Measurements from ENCODE around the gene CARD11.

The CARD11 gene

GRCh38 chr7:2966466-2967078, 77.1 kb downstream of the CARD11 start:
- DNase-seq = no peak
- Histone ChIP-seq H3K27ac (no peak overlapping the region), H3K4me3 (ENCODE audit: low read depth, low read length) (no peak overlapping the region), H3K36me3 (replicated peaks) (no peaks in the 10 kb centered on the region), H3K27me3 (replicated peaks) (no peaks in the 10 kb centered on the region)
- no peak for TF ChIP-seq CTCF (IDR thresholded peaks at IDR 0.05; ENCODE audit: low read depth, low read length, missing control alignments)
- in situ Hi-C loops (cut with HindIII; ENCODE audit: low pct_ligation_motif_present, low sequenced_read_pairs) = no loop called here

GRCh38 chr7:2965745-2966270, 77.9 kb downstream of the CARD11 start:
- Histone ChIP-seq H3K36me3 (replicated peaks) (no peaks in the 10 kb centered on the region), H3K27me3 (replicated peaks) (no peaks in the 10 kb centered on the region), H3K27ac (no peak overlapping the region), H3K4me3 (ENCODE audit: low read depth, low read length) (no peak overlapping the region)
- TF ChIP-seq CTCF (IDR thresholded peaks at IDR 0.05; ENCODE audit: low read depth, low read length, missing control alignments) = no peak
- no peak for DNase-seq
- in situ Hi-C loops (cut with HindIII; ENCODE audit: low pct_ligation_motif_present, low sequenced_read_pairs) = no loop called here

GRCh38 chr7:2965301-2965700, 78.4 kb downstream of the CARD11 start:
- no peak for DNase-seq
- H3K36me3 ChIP-seq (replicated peaks) = no peaks in the 10 kb centered on the region
- no peaks in the 10 kb centered on the region for H3K27me3 ChIP-seq (replicated peaks)
- H3K4me3 ChIP-seq (ENCODE audit: low read depth, low read length) = no peak overlapping the region
- TF ChIP-seq CTCF (IDR thresholded peaks at IDR 0.05; ENCODE audit: low read depth, low read length, missing control alignments) = no peak
- in situ Hi-C loops (cut with HindIII; ENCODE audit: low pct_ligation_motif_present, low sequenced_read_pairs) = no loop called here
- H3K27ac ChIP-seq = no peak overlapping the region

GRCh38 chr7:2964208-2964607, 79.5 kb downstream of the CARD11 start:
- Histone ChIP-seq H3K4me3 (ENCODE audit: low read depth, low read length) (no peak overlapping the region), H3K36me3 (replicated peaks) (no peaks in the 10 kb centered on the region), H3K27me3 (replicated peaks) (no peaks in the 10 kb centered on the region), H3K27ac (no peak overlapping the region)
- DNase-seq = no peak
- no peak for TF ChIP-seq CTCF (IDR thresholded peaks at IDR 0.05; ENCODE audit: low read depth, low read length, missing control alignments)
- in situ Hi-C loops (cut with HindIII; ENCODE audit: low pct_ligation_motif_present, low sequenced_read_pairs) = no loop called here

GRCh38 chr7:2962865-2963264, 80.8 kb downstream of the CARD11 start:
- Histone ChIP-seq H3K27me3 (replicated peaks) (no peaks in the 10 kb centered on the region), H3K36me3 (replicated peaks) (no peaks in the 10 kb centered on the region), H3K4me3 (ENCODE audit: low read depth, low read length) (no peak overlapping the region), H3K27ac (no peak overlapping the region)
- no peak for TF ChIP-seq CTCF (IDR thresholded peaks at IDR 0.05; ENCODE audit: low read depth, low read length, missing control alignments)
- in situ Hi-C loops (cut with HindIII; ENCODE audit: low pct_ligation_motif_present, low sequenced_read_pairs) = no loop called here
- no peak for DNase-seq

Measured in brain microvascular endothelial cell (primary cell).